T-helper 2 cell (primary cell): ENCODE measurements around the gene CATSPER3.
A peak's percentile ranks its signal among the peaks of the same experiment; 100 is the strongest.

Experiments used
- DNase-seq, 5 experiments: peaks; one replicate each; pipeline versions ENCODE4 v3.0.0 to v3.0.0-alpha.2; 2012 to 2022
- total RNA-seq, 2 donors: gene quantifications; one replicate each; lab custom pipeline; 2026; lab: John Stamatoyannopoulos, UW

Gene CATSPER3
- 0 to 0.20 reads per million in 2 donors for total RNA-seq

- no peak for DNase-seq
These were observed at the start of gene CATSPER3 for GRCh38 chr5:134967607-134968006. TSS of gene CATSPER3 (plus strand) at chr5:134967907. CDS start at chr5:134967992, 85 bp downstream.

- DNase-seq: no peak
These were observed 48.8 kb upstream of the CATSPER3 start for GRCh38 chr5:134918861-134919260.

GRCh38 chr5:134920848-134921575 is 46.7 kb upstream of the CATSPER3 start:
- DNase-seq: peak in 1 of 5 experiments; percentile 54

- no peak for DNase-seq
These were observed 35.2 kb upstream of the CATSPER3 start for GRCh38 chr5:134932508-134932907.

GRCh38 chr5:134934202-134934601 is 33.5 kb upstream of the CATSPER3 start:
- no peak for DNase-seq

- no peak for DNase-seq
These were observed 31.8 kb upstream of the CATSPER3 start for GRCh38 chr5:134935711-134936602.

- no peak for DNase-seq
These were observed 30.2 kb upstream of the CATSPER3 start for GRCh38 chr5:134937526-134937925.

GRCh38 chr5:134938030-134938429 is 29.7 kb upstream of the CATSPER3 start:
- DNase-seq: no peak

- no peak for DNase-seq
These were observed 28.2 kb upstream of the CATSPER3 start for GRCh38 chr5:134939500-134939899.

GRCh38 chr5:134943547-134943946 is 24.2 kb upstream of the CATSPER3 start:
- DNase-seq: no peak

- DNase-seq: no peak
These were observed 23.1 kb upstream of the CATSPER3 start for GRCh38 chr5:134944630-134945029.

GRCh38 chr5:134945041-134945440 is 22.7 kb upstream of the CATSPER3 start:
- DNase-seq: no peak

- DNase-seq: no peak
These were observed 18.8 kb upstream of the CATSPER3 start for GRCh38 chr5:134948911-134949310.

- DNase-seq: no peak
These were observed 18.4 kb upstream of the CATSPER3 start for GRCh38 chr5:134949316-134949715.

- DNase-seq: no peak
These were observed 9.6 kb upstream of the CATSPER3 start for GRCh38 chr5:134957920-134958608.

GRCh38 chr5:134958755-134959154 is 9.0 kb upstream of the CATSPER3 start:
- no peak for DNase-seq

- DNase-seq: no peak
These were observed 4.6 kb upstream of the CATSPER3 start for GRCh38 chr5:134963098-134963497.

- peak in 2 of 5 experiments; percentile 7 to 73 for DNase-seq
These were observed 3.1 kb upstream of the CATSPER3 start for GRCh38 chr5:134964359-134965270.

GRCh38 chr5:134965271-134965825 is 2.4 kb upstream of the CATSPER3 start:
- peak in 1 of 5 experiments; percentile 29 for DNase-seq

GRCh38 chr5:134968055-134968454 is 348 bp downstream of the CATSPER3 start:
- no peak for DNase-seq

GRCh38 chr5:134969166-134969565 is 1.5 kb downstream of the CATSPER3 start:
- DNase-seq: no peak
